ENCODE measurements around the gene MYOZ2.
"Not testable (repeated sequence)": the region's sequence is repeated elsewhere in the genome, so short reads cannot be mapped to it uniquely, and the experiment has no call there.

MYOZ2 gene

DNA sequence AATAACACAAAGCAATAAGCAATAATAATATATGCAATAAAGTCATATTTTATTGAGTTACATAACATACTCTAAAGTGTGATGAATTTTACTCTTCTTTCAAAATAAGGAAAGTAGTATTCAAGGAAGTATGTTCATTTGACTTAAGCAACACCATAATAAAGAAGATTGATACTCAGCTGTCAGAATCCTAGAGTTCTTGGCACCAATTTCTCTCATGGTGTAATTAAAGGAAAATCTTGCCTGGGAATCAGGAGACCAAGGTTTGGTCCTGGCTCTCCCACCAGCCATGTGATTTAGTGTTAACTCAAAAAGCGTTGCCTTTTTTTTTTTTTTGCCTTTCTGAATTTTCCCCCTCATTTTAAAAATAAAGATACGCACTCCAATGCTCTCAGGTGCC, 17.1 kb downstream of the MYOZ2 start:
- TF ChIP-seq, protein P1, sequence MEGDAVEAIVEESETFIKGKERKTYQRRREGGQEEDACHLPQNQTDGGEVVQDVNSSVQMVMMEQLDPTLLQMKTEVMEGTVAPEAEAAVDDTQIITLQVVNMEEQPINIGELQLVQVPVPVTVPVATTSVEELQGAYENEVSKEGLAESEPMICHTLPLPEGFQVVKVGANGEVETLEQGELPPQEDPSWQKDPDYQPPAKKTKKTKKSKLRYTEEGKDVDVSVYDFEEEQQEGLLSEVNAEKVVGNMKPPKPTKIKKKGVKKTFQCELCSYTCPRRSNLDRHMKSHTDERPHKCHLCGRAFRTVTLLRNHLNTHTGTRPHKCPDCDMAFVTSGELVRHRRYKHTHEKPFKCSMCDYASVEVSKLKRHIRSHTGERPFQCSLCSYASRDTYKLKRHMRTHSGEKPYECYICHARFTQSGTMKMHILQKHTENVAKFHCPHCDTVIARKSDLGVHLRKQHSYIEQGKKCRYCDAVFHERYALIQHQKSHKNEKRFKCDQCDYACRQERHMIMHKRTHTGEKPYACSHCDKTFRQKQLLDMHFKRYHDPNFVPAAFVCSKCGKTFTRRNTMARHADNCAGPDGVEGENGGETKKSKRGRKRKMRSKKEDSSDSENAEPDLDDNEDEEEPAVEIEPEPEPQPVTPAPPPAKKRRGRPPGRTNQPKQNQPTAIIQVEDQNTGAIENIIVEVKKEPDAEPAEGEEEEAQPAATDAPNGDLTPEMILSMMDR (IDR thresholded peaks at IDR 0.05; ENCODE audit: insufficient read depth, low read length, poor library complexity, severe bottlenecking), result no peak
- H3K4me3 ChIP-seq (replicated peaks; ENCODE audit: low read depth, low read length), result no peak overlapping the region
- no peak for DNase-seq (ENCODE audit: extremely low read depth, insufficient read length)
- no peaks in the 10 kb centered on the region for H3K36me3 ChIP-seq (ENCODE audit: control insufficient read depth, insufficient read depth, low read length)
- H3K27me3 ChIP-seq (replicated peaks; ENCODE audit: control insufficient read depth, insufficient read depth, low read length), result no peaks in the 10 kb centered on the region

GRCh38 chr4:119162174-119162573, 26.5 kb downstream of the MYOZ2 start:
- H3K4me3 ChIP-seq (replicated peaks; ENCODE audit: low read depth, low read length), result no peak overlapping the region

GRCh38 chr4:119165767-119166166, 30.1 kb downstream of the MYOZ2 start:
- no peak for DNase-seq (ENCODE audit: extremely low read depth, insufficient read length)
- H3K36me3 ChIP-seq (ENCODE audit: control insufficient read depth, insufficient read depth, low read length), result no peaks in the 10 kb centered on the region
- no peak overlapping the region for H3K4me3 ChIP-seq (replicated peaks; ENCODE audit: low read depth, low read length)
- TF ChIP-seq, protein P1 (IDR thresholded peaks at IDR 0.05; ENCODE audit: insufficient read depth, low read length, poor library complexity, severe bottlenecking), result no peak
- no peaks in the 10 kb centered on the region for H3K27me3 ChIP-seq (replicated peaks; ENCODE audit: control insufficient read depth, insufficient read depth, low read length)

More at GRCh38 chr4:119162174-119162573, 26.5 kb downstream of the MYOZ2 start:
- TF ChIP-seq, protein P1 (IDR thresholded peaks at IDR 0.05; ENCODE audit: insufficient read depth, low read length, poor library complexity, severe bottlenecking), result no peak
- no peaks in the 10 kb centered on the region for H3K36me3 ChIP-seq (ENCODE audit: control insufficient read depth, insufficient read depth, low read length)
- no peaks in the 10 kb centered on the region for H3K27me3 ChIP-seq (replicated peaks; ENCODE audit: control insufficient read depth, insufficient read depth, low read length)
- DNase-seq (ENCODE audit: extremely low read depth, insufficient read length), result no peak

DNA sequence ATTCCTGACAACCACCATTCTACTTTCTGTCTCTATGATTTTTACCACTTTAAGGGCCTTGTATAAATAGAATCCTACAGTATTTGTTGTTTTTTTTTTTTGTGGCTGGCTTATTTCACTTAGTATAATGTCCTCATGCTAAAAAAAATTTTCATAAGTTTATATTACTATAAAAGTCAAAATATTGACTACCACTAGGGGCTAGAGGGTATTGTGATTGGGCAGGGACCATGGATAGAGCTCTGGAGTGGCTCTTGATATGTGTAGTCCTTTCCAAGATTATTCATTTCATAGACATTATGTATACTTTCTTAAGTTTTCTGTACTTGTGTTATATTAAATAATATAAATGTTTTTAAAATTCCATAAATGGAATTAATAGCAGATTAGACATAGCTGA, 34.6 kb downstream of the MYOZ2 start:
- TF ChIP-seq, protein P1 (IDR thresholded peaks at IDR 0.05; ENCODE audit: insufficient read depth, low read length, poor library complexity, severe bottlenecking), result no peak
- no peak for DNase-seq (ENCODE audit: extremely low read depth, insufficient read length)
- Histone ChIP-seq H3K4me3 (replicated peaks; ENCODE audit: low read depth, low read length) (no peak overlapping the region), H3K36me3 (ENCODE audit: control insufficient read depth, insufficient read depth, low read length) (no peaks in the 10 kb centered on the region), H3K27me3 (replicated peaks; ENCODE audit: control insufficient read depth, insufficient read depth, low read length) (no peaks in the 10 kb centered on the region)

- TF ChIP-seq, protein P1 (IDR thresholded peaks at IDR 0.05; ENCODE audit: insufficient read depth, low read length, poor library complexity, severe bottlenecking), result no peak
Measured at GRCh38 chr4:119172223-119172622, 36.6 kb downstream of the MYOZ2 start.

GRCh38 chr4:119173729-119174361, 38.2 kb downstream of the MYOZ2 start:
- not testable (repeated sequence) for H3K4me3 ChIP-seq (replicated peaks; ENCODE audit: low read depth, low read length); DNase-seq (ENCODE audit: extremely low read depth, insufficient read length); H3K36me3 ChIP-seq (ENCODE audit: control insufficient read depth, insufficient read depth, low read length); H3K27me3 ChIP-seq (replicated peaks; ENCODE audit: control insufficient read depth, insufficient read depth, low read length)

More at GRCh38 chr4:119172223-119172622, 36.6 kb downstream of the MYOZ2 start:
- Histone ChIP-seq H3K27me3 (replicated peaks; ENCODE audit: control insufficient read depth, insufficient read depth, low read length) (no peaks in the 10 kb centered on the region), H3K36me3 (ENCODE audit: control insufficient read depth, insufficient read depth, low read length) (no peaks in the 10 kb centered on the region), H3K4me3 (replicated peaks; ENCODE audit: low read depth, low read length) (no peak overlapping the region)
- no peak for DNase-seq (ENCODE audit: extremely low read depth, insufficient read length)

All from GM06990 (cell line).